ENCODE data around the gene CBR3. TPM values are rescaled to one million over a fixed set of nuclear protein-coding genes. Genes with fewer than 3 reads are reported as not detected.
A peak's percentile ranks its signal among the peaks of the same experiment; 100 is the strongest.
"Not testable (repeated sequence)": the region's sequence is repeated elsewhere in the genome, so short reads cannot be mapped to it uniquely, and the experiment has no call there.

Gene CBR3
- total and polyA plus RNA-seq, 2 donors, result 1.5 to 9.1 TPM

DNA sequence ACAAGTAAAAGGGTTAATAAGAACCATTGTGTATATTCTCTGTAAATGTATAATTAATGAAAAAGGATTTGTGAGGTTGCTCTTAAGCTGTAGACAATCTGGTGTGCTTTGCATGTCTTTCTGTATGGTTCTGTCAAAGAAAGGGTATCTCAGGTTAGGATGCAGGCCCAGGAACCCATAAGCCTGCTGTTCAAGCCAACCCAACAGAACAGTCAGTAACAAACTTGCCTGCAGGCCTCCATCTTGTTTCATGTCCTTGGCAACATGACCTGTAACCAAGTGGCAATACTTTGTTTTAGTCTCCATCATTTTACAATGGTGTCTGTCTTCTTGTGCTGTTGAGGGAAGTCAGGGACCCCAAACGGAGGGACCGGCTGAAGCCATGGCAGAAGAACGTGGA lies 35.9 kb upstream of the CBR3 start:
- WGBS, result 99% methylated on average over 3 of the region's 3 CpGs
- Histone ChIP-seq H3K4me3 (ENCODE audit: low read length in 2 of 2) (no peak overlapping the region), H3K4me1 (ENCODE audit: control insufficient read depth in 2 of 2, insufficient read depth in 2 of 2, low read length in 2 of 2) (no peaks in the 10 kb centered on the region), H3K27ac (ENCODE audit: low read depth in 1 of 2, low read length in 1 of 2) (no peak overlapping the region), H3K9me3 (ENCODE audit: control insufficient read depth in 2 of 2, insufficient read depth in 1 of 2, low read length in 1 of 2) (peaks cover 1 to 6% of the 10 kb centered on the region in 2 donors), H3K27me3 (ENCODE audit: control insufficient read depth in 2 of 2, insufficient read depth in 1 of 2, low read length in 1 of 2) (peaks cover 0 to 5% of the 10 kb centered on the region in 2 donors), H3K36me3 (ENCODE audit: control insufficient read depth in 2 of 2, insufficient read depth in 2 of 2, low read length in 1 of 2) (no peaks in the 10 kb centered on the region)
- DNase-seq (ENCODE audit: low read depth in 6 of 9, low spot score in 9 of 9), result no peak

- WGBS, result 86% methylated on average over 13 of the region's 13 CpGs
- H3K4me3 ChIP-seq (ENCODE audit: low read length in 2 of 2), result not testable (repeated sequence)
These were observed 35.1 kb upstream of the CBR3 start for GRCh38 chr21:36099695-36100211.

DNA sequence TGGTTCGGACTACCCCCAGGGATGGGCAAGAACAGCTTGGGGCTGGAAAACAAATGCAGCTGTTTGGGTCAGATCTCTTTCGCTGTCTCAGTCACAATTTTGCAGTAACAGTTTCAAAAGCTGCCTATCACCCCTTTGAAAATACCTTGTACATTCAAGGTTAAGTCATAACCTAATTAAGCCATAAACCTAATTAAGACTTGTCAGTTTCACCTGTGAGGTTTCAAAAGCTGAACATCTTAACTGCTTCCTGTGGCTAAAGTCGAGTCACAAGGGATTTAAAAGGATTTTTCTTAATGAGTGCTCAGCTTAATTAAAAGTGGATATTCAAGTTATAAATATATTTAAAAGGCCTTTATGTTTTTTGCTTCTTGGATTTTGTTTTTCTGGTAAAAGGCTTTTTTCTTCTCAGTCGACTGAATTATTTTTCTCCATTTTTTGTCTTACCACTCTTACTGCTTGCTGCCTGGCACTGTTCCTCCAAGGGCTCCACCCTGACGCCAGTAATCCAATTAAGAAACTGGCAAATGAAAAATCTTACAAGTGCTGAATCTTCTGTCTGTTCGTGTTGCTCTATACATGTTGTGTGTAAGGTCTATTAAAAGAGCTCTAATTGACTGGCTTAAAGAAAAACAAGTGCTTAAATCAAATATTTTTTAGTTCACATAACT lies 33.8 kb upstream of the CBR3 start:
- H3K36me3 ChIP-seq (ENCODE audit: control insufficient read depth in 2 of 2, insufficient read depth in 2 of 2, low read length in 1 of 2), result no peaks in the 10 kb centered on the region
- no peak overlapping the region for H3K4me3 ChIP-seq (ENCODE audit: low read length in 2 of 2)
- no peaks in the 10 kb centered on the region for H3K4me1 ChIP-seq (ENCODE audit: control insufficient read depth in 2 of 2, insufficient read depth in 2 of 2, low read length in 2 of 2)
- DNase-seq (ENCODE audit: low read depth in 6 of 9, low spot score in 9 of 9), result no peak
- H3K27me3 ChIP-seq (ENCODE audit: control insufficient read depth in 2 of 2, insufficient read depth in 1 of 2, low read length in 1 of 2), result peaks cover 0 to 22% of the 10 kb centered on the region in 2 donors
- no peaks in the 10 kb centered on the region for H3K9me3 ChIP-seq (ENCODE audit: control insufficient read depth in 2 of 2, insufficient read depth in 1 of 2, low read length in 1 of 2)
- 92% methylated on average over 6 of the region's 6 CpGs for WGBS
- H3K27ac ChIP-seq (ENCODE audit: low read depth in 1 of 2, low read length in 1 of 2), result no peak overlapping the region

More at GRCh38 chr21:36099695-36100211, 35.1 kb upstream of the CBR3 start:
- H3K27me3 ChIP-seq (ENCODE audit: control insufficient read depth in 2 of 2, insufficient read depth in 1 of 2, low read length in 1 of 2), result peaks cover 0 to 11% of the 10 kb centered on the region in 2 donors
- H3K27ac ChIP-seq (ENCODE audit: low read depth in 1 of 2, low read length in 1 of 2); H3K9me3 ChIP-seq (ENCODE audit: control insufficient read depth in 2 of 2, insufficient read depth in 1 of 2, low read length in 1 of 2); H3K4me1 ChIP-seq (ENCODE audit: control insufficient read depth in 2 of 2, insufficient read depth in 2 of 2, low read length in 2 of 2); DNase-seq (ENCODE audit: low read depth in 6 of 9, low spot score in 9 of 9); H3K36me3 ChIP-seq (ENCODE audit: control insufficient read depth in 2 of 2, insufficient read depth in 2 of 2, low read length in 1 of 2): not testable (repeated sequence)

DNA sequence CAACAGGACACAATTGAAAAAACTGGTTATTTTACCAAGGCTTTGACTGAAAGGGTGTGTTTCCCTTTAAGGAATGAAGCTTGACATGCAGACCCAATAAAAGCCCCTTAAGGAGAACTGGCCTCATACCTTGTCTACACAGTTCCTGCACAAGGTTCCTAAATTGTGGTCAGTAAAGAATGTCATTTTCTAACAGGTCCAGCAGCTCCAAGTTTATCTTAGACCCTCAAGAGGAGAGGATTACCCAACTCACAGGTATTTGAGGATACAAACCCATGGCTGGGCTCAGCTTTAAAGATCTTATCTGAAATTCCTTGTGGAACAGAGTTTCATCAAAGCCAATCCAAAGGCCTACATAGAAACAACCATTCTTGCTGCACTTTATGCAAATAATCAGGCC lies 31.4 kb upstream of the CBR3 start:
- no peak overlapping the region for H3K4me3 ChIP-seq (ENCODE audit: low read length in 2 of 2)
- H3K27ac ChIP-seq (ENCODE audit: low read depth in 1 of 2, low read length in 1 of 2), result no peak overlapping the region
- H3K27me3 ChIP-seq (ENCODE audit: control insufficient read depth in 2 of 2, insufficient read depth in 1 of 2, low read length in 1 of 2), result peaks cover 0 to 38% of the 10 kb centered on the region in 2 donors
- no peaks in the 10 kb centered on the region for H3K4me1 ChIP-seq (ENCODE audit: control insufficient read depth in 2 of 2, insufficient read depth in 2 of 2, low read length in 2 of 2)
- no peaks in the 10 kb centered on the region for H3K36me3 ChIP-seq (ENCODE audit: control insufficient read depth in 2 of 2, insufficient read depth in 2 of 2, low read length in 1 of 2)
- H3K9me3 ChIP-seq (ENCODE audit: control insufficient read depth in 2 of 2, insufficient read depth in 1 of 2, low read length in 1 of 2), result no peaks in the 10 kb centered on the region
- DNase-seq (ENCODE audit: low read depth in 6 of 9, low spot score in 9 of 9), result no peak

DNA sequence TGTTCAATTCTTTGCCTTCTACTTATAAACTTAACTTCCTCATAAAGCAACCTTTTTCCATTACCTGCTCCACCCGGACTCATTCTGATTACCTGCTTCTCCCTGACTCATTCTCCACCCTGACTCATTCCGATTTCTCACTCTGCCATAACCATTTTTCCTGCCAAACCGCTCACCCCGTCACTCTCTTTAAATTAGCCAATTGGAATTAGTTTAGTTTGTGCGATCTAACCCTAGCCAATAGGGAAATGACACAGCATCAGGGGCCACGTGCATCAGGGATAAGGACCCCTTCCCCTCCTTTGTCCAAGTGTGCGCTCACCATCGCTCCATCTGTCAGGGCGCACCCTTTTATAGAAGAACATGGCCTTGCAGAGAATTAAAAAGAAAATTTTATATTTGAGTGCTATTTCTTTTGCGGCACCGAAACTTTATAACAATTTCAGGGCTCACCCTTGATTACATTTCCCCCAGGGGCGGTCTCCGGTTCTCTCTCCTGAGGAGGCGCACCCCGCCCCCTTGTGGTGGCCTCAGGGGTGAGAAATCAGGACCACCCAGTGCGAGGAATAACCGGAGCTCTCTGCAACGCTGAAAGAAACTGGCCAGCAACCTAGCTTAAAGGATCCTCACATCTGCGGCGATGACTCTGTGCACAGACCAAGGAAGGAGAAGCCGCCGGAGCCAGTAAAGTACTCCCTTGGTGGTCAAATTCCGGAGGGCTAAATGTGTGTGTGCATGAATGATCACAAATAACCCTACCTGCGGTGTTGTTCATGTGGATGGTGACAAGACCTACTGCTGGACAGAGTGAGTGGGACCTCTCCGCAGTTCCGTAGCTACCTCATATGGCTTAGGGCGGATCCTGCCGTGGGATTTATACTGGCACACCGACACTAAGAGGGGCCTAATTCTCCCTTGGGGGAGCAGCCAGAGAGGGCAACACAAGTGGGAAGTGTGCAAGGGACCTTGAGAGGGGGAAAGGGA lies 30.3 kb upstream of the CBR3 start:
- H3K27ac ChIP-seq (ENCODE audit: low read depth in 1 of 2, low read length in 1 of 2), result no peak overlapping the region
- H3K27me3 ChIP-seq (ENCODE audit: control insufficient read depth in 2 of 2, insufficient read depth in 1 of 2, low read length in 1 of 2), result peaks cover 0 to 38% of the 10 kb centered on the region in 2 donors
- peak in 4 of 9 donors; percentile 23 to 64 (median 48) for DNase-seq (ENCODE audit: low read depth in 6 of 9, low spot score in 9 of 9)
- H3K36me3 ChIP-seq (ENCODE audit: control insufficient read depth in 2 of 2, insufficient read depth in 2 of 2, low read length in 1 of 2), result no peaks in the 10 kb centered on the region
- H3K4me1 ChIP-seq (ENCODE audit: control insufficient read depth in 2 of 2, insufficient read depth in 2 of 2, low read length in 2 of 2), result no peaks in the 10 kb centered on the region
- no peaks in the 10 kb centered on the region for H3K9me3 ChIP-seq (ENCODE audit: control insufficient read depth in 2 of 2, insufficient read depth in 1 of 2, low read length in 1 of 2)
- 34% methylated on average over 29 of the region's 29 CpGs for WGBS
- no peak overlapping the region for H3K4me3 ChIP-seq (ENCODE audit: low read length in 2 of 2)

GRCh38 chr21:36105327-36105842 lies 29.5 kb upstream of the CBR3 start:
- Histone ChIP-seq H3K27ac (ENCODE audit: low read depth in 1 of 2, low read length in 1 of 2) (no peak overlapping the region), H3K4me3 (ENCODE audit: low read length in 2 of 2) (no peak overlapping the region), H3K36me3 (ENCODE audit: control insufficient read depth in 2 of 2, insufficient read depth in 2 of 2, low read length in 1 of 2) (no peaks in the 10 kb centered on the region), H3K27me3 (ENCODE audit: control insufficient read depth in 2 of 2, insufficient read depth in 1 of 2, low read length in 1 of 2) (peaks cover 0 to 38% of the 10 kb centered on the region in 2 donors), H3K4me1 (ENCODE audit: control insufficient read depth in 2 of 2, insufficient read depth in 2 of 2, low read length in 2 of 2) (no peaks in the 10 kb centered on the region), H3K9me3 (ENCODE audit: control insufficient read depth in 2 of 2, insufficient read depth in 1 of 2, low read length in 1 of 2) (no peaks in the 10 kb centered on the region)
- WGBS, result 82% methylated on average over 4 of the region's 4 CpGs
- no peak for DNase-seq (ENCODE audit: low read depth in 6 of 9, low spot score in 9 of 9)

DNA sequence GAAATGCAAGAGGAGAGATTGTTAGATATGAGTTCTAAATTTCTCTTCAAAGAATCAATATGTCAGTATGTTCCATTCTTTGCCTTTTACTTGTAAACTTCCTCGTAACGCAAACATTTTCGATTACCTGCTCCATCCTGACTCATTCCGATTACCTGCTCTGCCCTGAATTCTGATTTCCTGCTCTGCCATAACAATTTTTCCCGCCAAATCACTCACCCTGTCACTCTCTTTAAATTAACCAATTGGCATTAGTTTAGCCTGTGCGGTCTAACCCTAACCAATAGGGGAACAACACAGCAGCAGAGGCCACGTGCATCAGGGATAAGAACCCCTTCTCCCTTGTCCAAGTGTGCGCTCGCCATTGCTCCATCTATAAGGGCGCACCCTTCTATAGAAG lies 25.0 kb upstream of the CBR3 start:
- H3K4me3 ChIP-seq (ENCODE audit: low read length in 2 of 2), result no peak overlapping the region

DNA sequence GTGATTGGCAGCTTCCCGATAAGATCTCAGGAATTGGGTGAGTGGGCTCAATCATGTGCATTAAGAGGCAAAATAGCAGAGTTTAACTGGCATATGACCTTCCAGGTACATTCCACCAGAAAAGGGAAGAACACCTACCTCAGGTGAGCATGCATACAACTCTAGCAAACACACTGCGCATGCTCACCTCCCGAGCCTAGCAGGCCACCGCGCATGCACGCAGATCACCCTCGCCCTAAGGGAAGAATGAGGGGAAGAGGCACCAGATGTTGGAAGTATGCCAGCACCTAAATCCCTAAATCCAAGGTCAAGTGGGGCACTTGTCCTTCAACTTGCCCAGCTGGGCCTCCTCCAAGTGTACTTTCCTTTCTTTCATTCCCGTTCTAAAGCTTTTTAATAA lies 23.6 kb upstream of the CBR3 start:
- H3K27ac ChIP-seq (ENCODE audit: low read depth in 1 of 2, low read length in 1 of 2), result no peak overlapping the region
- H3K4me1 ChIP-seq (ENCODE audit: control insufficient read depth in 2 of 2, insufficient read depth in 2 of 2, low read length in 2 of 2), result peaks cover 12 to 28% of the 10 kb centered on the region in 2 donors
- no peaks in the 10 kb centered on the region for H3K36me3 ChIP-seq (ENCODE audit: control insufficient read depth in 2 of 2, insufficient read depth in 2 of 2, low read length in 1 of 2)
- no peak overlapping the region for H3K4me3 ChIP-seq (ENCODE audit: low read length in 2 of 2)
- H3K27me3 ChIP-seq (ENCODE audit: control insufficient read depth in 2 of 2, insufficient read depth in 1 of 2, low read length in 1 of 2), result peaks cover 0 to 14% of the 10 kb centered on the region in 2 donors
- H3K9me3 ChIP-seq (ENCODE audit: control insufficient read depth in 2 of 2, insufficient read depth in 1 of 2, low read length in 1 of 2), result no peaks in the 10 kb centered on the region
- DNase-seq (ENCODE audit: low read depth in 6 of 9, low spot score in 9 of 9), result no peak
- WGBS, result 99% methylated on average over 8 of the region's 8 CpGs

More for the DNA sequence above, 25.0 kb upstream of the CBR3 start:
- Histone ChIP-seq H3K27ac (ENCODE audit: low read depth in 1 of 2, low read length in 1 of 2) (no peak overlapping the region), H3K4me1 (ENCODE audit: control insufficient read depth in 2 of 2, insufficient read depth in 2 of 2, low read length in 2 of 2) (peaks cover 11 to 21% of the 10 kb centered on the region in 2 donors), H3K36me3 (ENCODE audit: control insufficient read depth in 2 of 2, insufficient read depth in 2 of 2, low read length in 1 of 2) (no peaks in the 10 kb centered on the region), H3K27me3 (ENCODE audit: control insufficient read depth in 2 of 2, insufficient read depth in 1 of 2, low read length in 1 of 2) (peaks cover 0 to 26% of the 10 kb centered on the region in 2 donors), H3K9me3 (ENCODE audit: control insufficient read depth in 2 of 2, insufficient read depth in 1 of 2, low read length in 1 of 2) (no peaks in the 10 kb centered on the region)
- no peak for DNase-seq (ENCODE audit: low read depth in 6 of 9, low spot score in 9 of 9)
- WGBS, result 98% methylated on average over 10 of the region's 10 CpGs

All from thymus (tissue), 11 donors.